Measurements from ENCODE around the gene ITGB3. TPM values are rescaled to one million over a fixed set of nuclear protein-coding genes. Genes with fewer than 3 reads are reported as not detected.

ITGB3 gene
- total and polyA plus RNA-seq, 2 of the 8 experiments (the other 6 are each of a cell fraction or from before 2014, with no cell fraction given): 0.08 to 0.09 TPM

DNA sequence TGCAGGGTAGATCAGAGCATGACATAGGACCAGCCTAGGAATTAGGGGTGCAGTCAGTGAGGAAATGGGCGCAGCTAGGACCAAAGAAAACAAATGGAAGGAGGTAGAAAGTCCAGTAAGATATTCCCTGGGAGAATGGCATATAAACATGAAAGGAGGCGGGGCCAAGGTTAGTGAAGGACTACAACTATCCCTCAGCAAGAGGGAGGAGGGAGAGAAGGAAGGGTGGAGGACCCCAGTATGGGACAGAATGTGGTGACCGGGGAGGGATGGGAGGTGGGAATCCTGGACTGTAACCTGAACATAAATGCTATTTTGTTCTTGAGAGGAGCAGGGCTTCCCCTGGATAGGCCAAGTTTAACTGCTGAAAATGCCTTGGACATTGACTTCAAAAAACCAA is 22.8 kb downstream of the ITGB3 start:
- Histone ChIP-seq H3K23me2 (ENCODE audit: low read depth, low read length) (no peaks in the 10 kb centered on the region), H3K9ac (replicated peaks in 1 of 4; ENCODE audit: extremely low read depth in 1 of 4, low read depth in 3 of 4, low read length in 3 of 4) (no peak overlapping the region), H2BK5ac (ENCODE audit: low read depth, low read length) (peak overlapping the region; percentile 35; the same call in 1 of the 2 replicates), H4K20me1 (replicated peaks in 1 of 2; ENCODE audit: control insufficient read depth in 1 of 2, insufficient read depth in 2 of 2, low read length in 2 of 2) (no peaks in the 10 kb centered on the region), H2BK20ac (ENCODE audit: low read length) (peak overlapping the region; percentile 97; the same call in 1 of the 2 replicates), H2BK15ac (ENCODE audit: low read length) (peak overlapping the region; percentile 98), H3K14ac (ENCODE audit: insufficient read length) (no peak overlapping the region), H3K9me3 (ENCODE audit: insufficient read depth in 2 of 2, low read depth in 1 of 2, low read length in 1 of 2) (no peaks in the 10 kb centered on the region), H3K36me3 (ENCODE audit: control insufficient read depth in 2 of 4, insufficient read depth in 4 of 4, low read length in 3 of 4) (no peaks in the 10 kb centered on the region), H3K4ac (replicated peaks; ENCODE audit: insufficient read length, low read depth, low read length) (no peak overlapping the region), H3K18ac (ENCODE audit: extremely low read depth, low read length) (peak overlapping the region; percentile 85; the same call in 1 of the 2 replicates), H4K91ac (replicated peaks; ENCODE audit: insufficient read length, low read length) (peak overlapping the region; percentile 59), H3K79me1 (ENCODE audit: low read depth, low read length) (no peaks in the 10 kb centered on the region), H3K4me2 (ENCODE audit: insufficient read depth in 1 of 2, low read depth in 2 of 2, low read length in 2 of 2) (peak overlapping the region in 1 of 2 experiments; percentile 64; a peak in 1 of 4 replicates), H3K27me3 (replicated peaks in 1 of 4; ENCODE audit: control insufficient read depth in 3 of 4, extremely low read depth in 1 of 4, insufficient read depth in 3 of 4, low read length in 3 of 4) (no peaks in the 10 kb centered on the region), H2AFZ (ENCODE audit: low read length) (0 out of 2 replicates have a peak overlapping the region, but pooled peaks have one; percentile 74), H3K56ac (replicated peaks; ENCODE audit: insufficient read length, low read depth, low read length) (no peak overlapping the region), H3K23ac (ENCODE audit: insufficient read length) (no peak overlapping the region), H2BK120ac (replicated peaks; ENCODE audit: low read depth, low read length) (peak overlapping the region; percentile 0), H2BK12ac (ENCODE audit: low read depth, low read length) (peak overlapping the region; percentile 93), H3K79me2 (ENCODE audit: control insufficient read depth in 1 of 2, insufficient read depth in 2 of 2, low read length in 2 of 2) (no peaks in the 10 kb centered on the region), H3K27ac (ENCODE audit: low read depth, low read length) (no peak overlapping the region; the same call in 1 of the 2 replicates), H4K8ac (ENCODE audit: extremely low read depth, insufficient read depth, low read length) (no peak overlapping the region), H3K4me3 (ENCODE audit: extremely low read depth in 1 of 4, insufficient read depth in 2 of 4, low read depth in 3 of 4, low read length in 4 of 4) (no peak overlapping the region), H4K5ac (ENCODE audit: insufficient read length, low read depth, low read length) (no peak overlapping the region), H2AK5ac (ENCODE audit: low read depth, low read length) (no peak overlapping the region), H3K4me1 (replicated peaks in 1 of 4; ENCODE audit: control insufficient read depth in 3 of 4, insufficient read depth in 4 of 4, low read length in 3 of 4) (peaks cover 6 to 18% (median 11%) of the 10 kb centered on the region in 4 experiments)
- ChIA-PET CTCF (ENCODE audit: partially characterized antibody) (interaction anchor here (0.9 to 2.3 kb wide), 2 partner anchors 12 to 87 kb away, joined by 3 to 8 read pairs; no protein-coding TSS in a partner anchor), POLR2A (ENCODE audit: partially characterized antibody) (interaction anchor here (0.6 to 2.1 kb wide), 5 partner anchors 12 to 368 kb away, joined by 3 to 5 read pairs (median 4); no protein-coding TSS in a partner anchor)
- 90% methylated on average over 3 of the region's 3 CpGs; no CpG with 5 or more reads in 1 of the 2 experiments for WGBS, 2 experiments (ENCODE audit: extremely low coverage in 1 of 2, insufficient coverage in 1 of 2, insufficient read length in 1 of 2, insufficient replicate concordance in 2 of 2, low coverage in 1 of 2, low lambda C conversion rate in 2 of 2, missing lambda C conversion rate in 1 of 2)
- DNase-seq (ENCODE audit: low read depth in 1 of 2, low spot score in 2 of 2): no peak
- TF ChIP-seq YY1 (IDR thresholded peaks at IDR 0.05; ENCODE audit: low read depth, low read length) (no peak), RNF2 (IDR thresholded peaks at IDR 0.05; ENCODE audit: borderline replicate concordance, low read depth, low read length, missing control alignments, poor library complexity, severe bottlenecking) (no peak), RBBP5 (IDR thresholded peaks at IDR 0.05; ENCODE audit: borderline replicate concordance, low read depth, low read length) (0 out of 2 replicates have a peak, but pooled peaks have one; percentile 3), SP1 (IDR thresholded peaks at IDR 0.05; ENCODE audit: low read depth, low read length) (no peak), BRCA1 (IDR thresholded peaks at IDR 0.05; ENCODE audit: low read depth, low read length) (no peak)
- FAIRE-seq: no peak
